ENCODE data around the gene GPR162. TPM values are rescaled to one million over a fixed set of nuclear protein-coding genes. Genes with fewer than 3 reads are reported as not detected.

The GPR162 gene
- total RNA-seq, 1 experiment from 2014 or later = 6.1 TPM

DNA sequence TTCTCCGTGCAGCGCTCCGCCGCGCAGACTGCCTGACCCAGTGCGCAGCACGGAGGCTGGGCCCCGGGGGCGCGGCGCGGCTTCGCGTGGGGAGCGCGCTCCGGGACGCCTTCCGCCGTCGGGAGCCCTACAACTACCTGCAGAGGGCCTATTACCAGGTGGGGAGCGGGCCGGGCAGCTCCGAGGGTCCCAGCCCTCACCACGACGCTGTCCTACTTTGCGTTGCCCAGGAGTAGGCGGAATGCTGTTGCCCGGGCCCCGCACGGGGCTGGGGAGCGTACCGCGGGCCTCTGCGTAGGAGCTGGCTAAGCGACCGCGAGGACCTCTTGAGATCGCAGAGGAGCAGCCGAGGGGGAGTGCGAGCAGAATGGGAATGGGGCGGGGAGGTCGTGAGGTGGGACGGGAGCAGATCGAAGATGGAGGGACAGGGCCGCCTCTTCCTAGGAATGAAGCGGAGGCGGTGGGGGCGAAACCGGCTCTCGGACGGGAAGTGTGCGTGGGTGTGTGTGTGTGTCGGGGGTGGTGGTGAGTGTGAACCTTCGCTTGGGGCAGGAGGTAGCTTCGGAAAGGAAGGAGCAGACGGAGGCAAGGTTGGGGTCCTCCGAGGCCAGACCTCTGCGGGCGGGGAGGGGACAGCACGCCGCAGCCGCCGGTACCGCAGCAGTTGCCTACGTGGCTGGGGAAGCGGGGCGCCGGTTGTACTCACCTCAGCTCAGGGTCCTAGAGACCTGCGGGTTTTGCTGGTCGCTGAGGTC is 7.3 kb downstream of the GPR162 start:
- H3K27ac ChIP-seq (ENCODE audit: insufficient read length, low read depth, low read length) = no peak overlapping the region
- Mint-ChIP-seq H3K27me3 (ENCODE audit: low read depth) (peaks cover 16% of the 10 kb centered on the region), H3K36me3 (ENCODE audit: insufficient read depth in 1 of 3, low read depth in 3 of 3) (peaks cover 32 to 44% (median 44%) of the 10 kb centered on the region in 3 experiments), H3K9me3 (no peaks in the 10 kb centered on the region), H3K4me1 (peaks cover 29 to 43% of the 10 kb centered on the region in 2 experiments), H3K27ac (peak overlapping the region; percentile 83 to 97 (median 97)), H3K4me3 (peak overlapping the region; percentile 97 to 99)
- WGBS (ENCODE audit: extremely low coverage, insufficient read length, low lambda C conversion rate) = no CpG with 5 or more reads among the region's 71 CpGs
- H4K8ac ChIP-seq (replicated peaks; ENCODE audit: insufficient read length, low read depth, low read length) = no peak overlapping the region
- peaks cover 14% of the 10 kb centered on the region for H3K23me2 ChIP-seq (ENCODE audit: insufficient read length, low read depth, low read length, poor library complexity, severe bottlenecking)
- no peaks in the 10 kb centered on the region for H3K9me3 ChIP-seq (ENCODE audit: control insufficient read depth, low read depth, low read length)
- peak overlapping the region; percentile 72 for H3K9ac ChIP-seq (ENCODE audit: extremely low read depth, insufficient read length, low read length)
- peak overlapping the region; percentile 80 for H3K4me2 ChIP-seq (ENCODE audit: insufficient read depth, insufficient read length, low read length)
- H2AK5ac ChIP-seq (ENCODE audit: insufficient read length, low read length) = no peak overlapping the region
- H4K5ac ChIP-seq (ENCODE audit: insufficient read length, low read depth, low read length) = no peak overlapping the region
- H3K79me1 ChIP-seq (ENCODE audit: insufficient read depth, low read depth, low read length, poor library complexity, severe bottlenecking) = no peaks in the 10 kb centered on the region
- H3K56ac ChIP-seq (ENCODE audit: insufficient read length, low read depth, low read length) = no peak overlapping the region
- no peak overlapping the region for H3T11ph ChIP-seq (ENCODE audit: low read length)
- H3K18ac ChIP-seq (ENCODE audit: insufficient read length, low read depth, low read length) = peak overlapping the region; percentile 74
- no peak overlapping the region for H4K91ac ChIP-seq (ENCODE audit: insufficient read length, low read depth, low read length)
- peak; percentile 80 for DNase-seq
- TF ChIP-seq, protein P1, sequence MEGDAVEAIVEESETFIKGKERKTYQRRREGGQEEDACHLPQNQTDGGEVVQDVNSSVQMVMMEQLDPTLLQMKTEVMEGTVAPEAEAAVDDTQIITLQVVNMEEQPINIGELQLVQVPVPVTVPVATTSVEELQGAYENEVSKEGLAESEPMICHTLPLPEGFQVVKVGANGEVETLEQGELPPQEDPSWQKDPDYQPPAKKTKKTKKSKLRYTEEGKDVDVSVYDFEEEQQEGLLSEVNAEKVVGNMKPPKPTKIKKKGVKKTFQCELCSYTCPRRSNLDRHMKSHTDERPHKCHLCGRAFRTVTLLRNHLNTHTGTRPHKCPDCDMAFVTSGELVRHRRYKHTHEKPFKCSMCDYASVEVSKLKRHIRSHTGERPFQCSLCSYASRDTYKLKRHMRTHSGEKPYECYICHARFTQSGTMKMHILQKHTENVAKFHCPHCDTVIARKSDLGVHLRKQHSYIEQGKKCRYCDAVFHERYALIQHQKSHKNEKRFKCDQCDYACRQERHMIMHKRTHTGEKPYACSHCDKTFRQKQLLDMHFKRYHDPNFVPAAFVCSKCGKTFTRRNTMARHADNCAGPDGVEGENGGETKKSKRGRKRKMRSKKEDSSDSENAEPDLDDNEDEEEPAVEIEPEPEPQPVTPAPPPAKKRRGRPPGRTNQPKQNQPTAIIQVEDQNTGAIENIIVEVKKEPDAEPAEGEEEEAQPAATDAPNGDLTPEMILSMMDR (conservative IDR thresholded peaks at IDR 0.05) = no peak
- peaks cover 2% of the 10 kb centered on the region; the same call in 1 of the 2 replicates for H3K79me2 ChIP-seq (ENCODE audit: insufficient read depth, low read length)
- no peak overlapping the region for H2BK120ac ChIP-seq (ENCODE audit: low read depth, low read length, poor library complexity, severe bottlenecking)
- H3K4me1 ChIP-seq (ENCODE audit: insufficient read depth, low read length) = peaks cover 3% of the 10 kb centered on the region; the same call in 1 of the 2 replicates
- H2BK20ac ChIP-seq (ENCODE audit: low read depth, low read length, poor library complexity, severe bottlenecking) = no peak overlapping the region
- H3K4ac ChIP-seq (ENCODE audit: low read depth, low read length) = no peak overlapping the region
- H3K23ac ChIP-seq (ENCODE audit: insufficient read length, low read depth, low read length) = no peak overlapping the region
- H4K20me1 ChIP-seq (ENCODE audit: control insufficient read depth, insufficient read depth, insufficient read length) = peaks cover 5% of the 10 kb centered on the region
- no peak overlapping the region for H2BK5ac ChIP-seq (ENCODE audit: insufficient read length, low read length)
- no peak overlapping the region for H2BK12ac ChIP-seq (ENCODE audit: insufficient read length, low read depth, low read length)
- H3K14ac ChIP-seq (ENCODE audit: insufficient read depth, low read length) = peak overlapping the region; percentile 82
- no peak overlapping the region for H2AFZ ChIP-seq (ENCODE audit: low read length)
- no peak overlapping the region for H2BK15ac ChIP-seq (ENCODE audit: low read depth, low read length)
- no peaks in the 10 kb centered on the region for H3K27me3 ChIP-seq (ENCODE audit: insufficient read depth, low read length)
